ENCODE measurements around the gene EIF6. TPM values are rescaled to one million over a fixed set of nuclear protein-coding genes. Genes with fewer than 3 reads are reported as not detected.

Gene EIF6
- total RNA-seq, 1 experiment from 2014 or later = 180 TPM

- no TSS peak for BruUV-seq (replicated peaks)
- Histone ChIP-seq H3K9me3 (ENCODE audit: low read depth, low read length, poor library complexity, severe bottlenecking) (no peaks in the 10 kb centered on the region), H3K27me3 (replicated peaks; ENCODE audit: insufficient read depth, low read depth, low read length, poor library complexity) (no peaks in the 10 kb centered on the region), H3K27ac (ENCODE audit: low read depth, low read length, poor library complexity, severe bottlenecking) (no peak overlapping the region), H3K36me3 (ENCODE audit: insufficient read depth, low read length, poor library complexity, severe bottlenecking) (no peaks in the 10 kb centered on the region), H3K4me1 (ENCODE audit: insufficient read depth, low read length, poor library complexity, severe bottlenecking) (no peaks in the 10 kb centered on the region), H3K4me3 (ENCODE audit: low read depth, low read length, poor library complexity, severe bottlenecking) (no peak overlapping the region)
- POLR2A ChIA-PET (ENCODE audit: low non-redundant PET) = no interaction called here
- no peak for DNase-seq (ENCODE audit: low spot score)
- TF ChIP-seq EZH2 (IDR thresholded peaks at IDR 0.05; ENCODE audit: borderline replicate concordance, low read depth, low read length, poor library complexity, severe bottlenecking) (no peak), CTCF (conservative IDR thresholded peaks at IDR 0.05; ENCODE audit: low read depth, low read length) (no peak)
- intact Hi-C loops (cut with micrococcal nuclease; ENCODE audit: unreplicated experiment) = no loop called here
- CTCF ChIA-PET = no interaction called here
These were observed 32.5 kb downstream of the EIF6 start for GRCh38 chr20:35252037-35252461.

- Histone ChIP-seq H3K4me3 (ENCODE audit: low read depth, low read length, poor library complexity, severe bottlenecking) (no peak overlapping the region), H3K27ac (ENCODE audit: low read depth, low read length, poor library complexity, severe bottlenecking) (no peak overlapping the region), H3K4me1 (ENCODE audit: insufficient read depth, low read length, poor library complexity, severe bottlenecking) (no peaks in the 10 kb centered on the region), H3K36me3 (ENCODE audit: insufficient read depth, low read length, poor library complexity, severe bottlenecking) (no peaks in the 10 kb centered on the region), H3K27me3 (replicated peaks; ENCODE audit: insufficient read depth, low read depth, low read length, poor library complexity) (no peaks in the 10 kb centered on the region), H3K9me3 (ENCODE audit: low read depth, low read length, poor library complexity, severe bottlenecking) (no peaks in the 10 kb centered on the region)
- no TSS peak for BruUV-seq (replicated peaks)
- CTCF ChIA-PET = no interaction called here
- no peak for TF ChIP-seq CTCF (conservative IDR thresholded peaks at IDR 0.05; ENCODE audit: low read depth, low read length)
- TF ChIP-seq EZH2 (IDR thresholded peaks at IDR 0.05; ENCODE audit: borderline replicate concordance, low read depth, low read length, poor library complexity, severe bottlenecking) = no peak
- DNase-seq (ENCODE audit: low spot score) = no peak
- intact Hi-C loops (cut with micrococcal nuclease; ENCODE audit: unreplicated experiment) = no loop called here
- POLR2A ChIA-PET (ENCODE audit: low non-redundant PET) = no interaction called here
These were observed 33.0 kb downstream of the EIF6 start for GRCh38 chr20:35251613-35251940.

GRCh38 chr20:35248641-35249475 is 35.7 kb downstream of the EIF6 start:
- no peak overlapping the region for H3K4me3 ChIP-seq (ENCODE audit: low read depth, low read length, poor library complexity, severe bottlenecking)
- intact Hi-C loops (cut with micrococcal nuclease; ENCODE audit: unreplicated experiment) = no loop called here
- no peaks in the 10 kb centered on the region for H3K9me3 ChIP-seq (ENCODE audit: low read depth, low read length, poor library complexity, severe bottlenecking)
- H3K4me1 ChIP-seq (ENCODE audit: insufficient read depth, low read length, poor library complexity, severe bottlenecking) = no peaks in the 10 kb centered on the region
- H3K27ac ChIP-seq (ENCODE audit: low read depth, low read length, poor library complexity, severe bottlenecking) = no peak overlapping the region
- POLR2A ChIA-PET (ENCODE audit: low non-redundant PET) = no interaction called here
- no peak for TF ChIP-seq EZH2 (IDR thresholded peaks at IDR 0.05; ENCODE audit: borderline replicate concordance, low read depth, low read length, poor library complexity, severe bottlenecking)
- TF ChIP-seq CTCF (conservative IDR thresholded peaks at IDR 0.05; ENCODE audit: low read depth, low read length) = no peak
- DNase-seq (ENCODE audit: low spot score) = no peak
- CTCF ChIA-PET = no interaction called here
- no TSS peak for BruUV-seq (replicated peaks)
- no peaks in the 10 kb centered on the region for H3K36me3 ChIP-seq (ENCODE audit: insufficient read depth, low read length, poor library complexity, severe bottlenecking)
- H3K27me3 ChIP-seq (replicated peaks; ENCODE audit: insufficient read depth, low read depth, low read length, poor library complexity) = no peaks in the 10 kb centered on the region
